GM12864 (cell line): ENCODE measurements around the gene HECTD4.
A peak's percentile ranks its signal among the peaks of the same experiment; 100 is the strongest.

Source experiments
- DNase-seq: peaks from one replicate; pipeline ENCODE4 v3.0.0-alpha.2; 2011; ENCODE audit warnings: low read depth
- H3K4me3 ChIP-seq: 2 replicates; pipeline ENCODE4 v1.5.1; 2011; ENCODE audit warnings: mild to moderate bottlenecking, low read depth, low read length, control low read depth
- CTCF ChIP-seq: IDR thresholded peaks from 2 replicates; pipeline ENCODE4 v1.5.1; 2011; ENCODE audit warnings: low read depth, mild to moderate bottlenecking, moderate library complexity, low read length, control low read depth, inconsistent platforms; ENCODE audit errors: missing control alignments

HECTD4 gene

GRCh38 chr12:112125250-112125999 lies 256.8 kb downstream of the HECTD4 start, which contains the start of gene TRAFD1:
Gene TRAFD1, plus strand, starts transcription at chr12:112125560. Its CDS starts 4,963 bp downstream, at chr12:112130523.
- no peak for TF ChIP-seq CTCF
- DNase-seq = peak; percentile 92
- peak within 1 kb of the TSS; percentile 75 for H3K4me3 ChIP-seq

DNA sequence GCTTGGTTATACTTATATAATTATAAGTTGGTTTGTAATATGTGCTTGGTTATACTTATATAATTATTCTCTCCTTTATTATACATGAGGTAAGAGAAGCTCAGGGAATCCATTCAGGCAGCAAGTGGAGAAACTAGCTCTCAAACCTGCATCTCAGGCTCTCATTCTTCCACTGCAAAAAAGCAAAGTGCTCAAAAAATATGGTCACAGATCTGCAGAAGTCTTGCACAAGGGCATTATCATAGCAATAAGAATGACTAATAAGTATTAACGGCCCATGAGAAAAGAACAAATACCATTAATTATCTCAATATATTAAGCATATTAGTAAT lies 257.3 kb downstream of the HECTD4 start:
- TF ChIP-seq CTCF = no peak
- H3K4me3 ChIP-seq = no peak overlapping the region
- DNase-seq = no peak

GRCh38 chr12:112122823-112123690 lies 259.2 kb downstream of the HECTD4 start:
- H3K4me3 ChIP-seq = no peak overlapping the region
- DNase-seq = no peak
- no peak for TF ChIP-seq CTCF

DNA sequence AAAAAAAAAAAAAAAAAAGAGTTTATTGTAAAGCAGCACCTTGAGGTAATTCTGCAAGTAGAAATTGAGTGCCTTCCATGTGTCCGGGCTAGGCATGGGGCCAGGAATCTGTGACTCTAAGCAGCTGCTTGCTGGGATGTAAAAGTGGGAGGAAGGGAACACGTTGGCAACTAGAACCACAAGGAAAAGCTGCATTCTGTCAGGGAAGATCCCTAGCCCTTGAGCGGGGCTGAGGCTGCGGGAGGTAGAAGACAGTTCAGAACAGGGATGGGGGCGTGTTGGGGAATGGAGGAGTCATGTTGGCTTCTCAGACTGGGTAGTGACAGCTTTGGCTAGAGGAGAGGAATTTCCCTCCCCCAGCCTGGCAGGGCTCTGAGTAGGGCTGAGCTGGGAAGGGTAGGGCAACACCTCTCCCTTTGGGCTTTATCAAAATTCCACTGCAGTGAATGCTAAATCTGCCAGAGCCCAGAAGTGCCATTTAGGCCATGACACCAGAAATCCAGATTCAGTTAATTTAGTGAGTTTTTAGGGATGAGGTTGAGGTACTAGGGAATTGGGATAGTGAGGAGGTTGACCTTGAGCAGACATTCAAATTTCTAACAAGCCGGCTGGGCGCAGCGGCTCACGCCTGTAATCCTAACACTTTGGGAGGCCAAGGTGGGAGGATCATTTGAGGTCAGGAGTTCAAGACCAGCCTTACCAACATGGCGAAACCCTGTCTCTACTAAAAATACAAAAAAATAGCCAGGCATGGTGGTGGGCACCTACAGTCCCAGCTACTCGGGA lies 260.3 kb downstream of the HECTD4 start:
- DNase-seq = no peak
- no peak for TF ChIP-seq CTCF
- no peak overlapping the region for H3K4me3 ChIP-seq

DNA sequence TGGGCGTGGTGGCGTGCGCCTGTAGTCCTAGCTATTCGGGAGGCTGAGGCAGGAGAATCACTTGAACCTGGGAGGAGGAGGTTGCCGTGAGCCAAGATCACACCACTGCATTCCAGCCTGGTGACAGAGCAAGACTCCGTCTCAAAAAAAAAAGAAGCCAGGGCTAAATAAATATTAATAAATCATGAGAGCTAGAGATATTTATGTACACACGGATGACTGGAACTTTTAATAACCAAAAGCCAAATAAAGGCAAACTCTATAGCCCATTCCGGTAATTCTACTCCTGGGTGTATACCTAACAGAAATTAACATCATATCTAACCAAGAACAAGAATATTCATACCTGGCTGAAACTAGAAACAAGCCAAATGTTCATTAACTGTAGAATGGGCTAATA lies 264.5 kb downstream of the HECTD4 start:
- DNase-seq = no peak
- no peak overlapping the region for H3K4me3 ChIP-seq
- no peak for TF ChIP-seq CTCF

DNA sequence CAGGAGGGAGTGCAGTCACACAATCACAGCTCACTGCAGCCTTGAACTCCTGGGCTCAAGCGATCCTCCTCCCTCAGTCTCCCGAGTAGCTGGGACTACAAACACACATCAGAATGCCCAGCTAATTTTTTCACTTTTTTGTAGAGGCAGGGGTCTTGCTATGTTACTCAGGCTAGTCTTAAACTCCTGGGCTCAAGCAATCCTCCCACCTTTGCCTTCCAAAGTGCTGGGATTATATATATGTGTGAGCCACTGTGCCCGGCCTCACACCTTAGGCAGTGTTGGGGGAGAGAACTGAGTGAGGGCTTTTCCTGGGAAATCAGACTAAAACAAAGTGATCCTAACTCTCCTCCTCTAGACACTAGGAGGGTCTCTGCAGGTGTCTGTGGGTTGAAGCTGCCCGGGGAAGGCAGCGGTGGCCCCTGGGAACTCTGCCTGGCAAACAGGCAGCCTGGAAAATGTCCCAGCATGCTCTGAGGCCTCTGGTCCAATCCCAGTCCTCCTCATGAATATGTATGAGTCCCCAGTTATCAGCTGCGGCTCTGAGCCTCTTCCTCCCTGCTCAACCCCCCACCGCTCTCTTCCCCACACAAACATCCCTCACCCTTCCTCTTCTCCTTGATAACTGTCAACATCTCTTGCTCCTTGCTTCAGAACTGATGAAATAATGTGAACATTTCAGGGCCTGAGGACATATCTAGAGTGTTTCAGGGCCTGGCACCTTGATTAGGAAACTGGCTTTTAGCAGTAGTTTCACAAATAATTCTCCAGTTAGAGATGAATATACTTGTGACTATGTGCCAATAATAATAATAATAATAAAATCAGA lies 265.8 kb downstream of the HECTD4 start:
- H3K4me3 ChIP-seq = no peak overlapping the region
- no peak for TF ChIP-seq CTCF
- DNase-seq = no peak
